ENCODE results near the gene KAT6B.

- TF ChIP-seq CTCF (conservative IDR thresholded peaks at IDR 0.05; ENCODE audit: low read depth, low read length) (no peak), EZH2 (IDR thresholded peaks at IDR 0.05; ENCODE audit: borderline replicate concordance, low read depth, low read length, poor library complexity, severe bottlenecking) (no peak)
Observed at GRCh38 chr10:74962517-74962916, 136.1 kb downstream of the KAT6B start.

All from A673 (cell line).